GM20000 (cell line): Measurements from ENCODE around the gene ING3.
"Not testable (repeated sequence)": the region's sequence is repeated elsewhere in the genome, so short reads cannot be mapped to it uniquely, and the experiment has no call there.

Source experiments
- DNase-seq: peaks from one replicate; pipeline ENCODE4 v3.0.0; 2012; ENCODE audit warnings: low spot score
- CTCF ChIP-seq: IDR thresholded peaks from 2 replicates; pipeline ENCODE4 v1.5.1; 2012; ENCODE audit warnings: mild to moderate bottlenecking, control low read depth; ENCODE audit errors: extremely low read depth, missing control alignments

Gene ING3

GRCh38 chr7:120964088-120964487 lies 13.5 kb downstream of the ING3 start:
- no peak for TF ChIP-seq CTCF
- no peak for DNase-seq

GRCh38 chr7:120966961-120967360 lies 16.4 kb downstream of the ING3 start:
- DNase-seq = no peak
- TF ChIP-seq CTCF = no peak

GRCh38 chr7:120973849-120974248 lies 23.3 kb downstream of the ING3 start:
- no peak for DNase-seq
- TF ChIP-seq CTCF = no peak

- no peak for DNase-seq
- TF ChIP-seq CTCF = no peak
Observed at GRCh38 chr7:120979765-120980499, 29.4 kb downstream of the ING3 start.

- no peak for DNase-seq
- no peak for TF ChIP-seq CTCF
Observed at GRCh38 chr7:120981117-120981516, 30.5 kb downstream of the ING3 start.

- TF ChIP-seq CTCF = no peak
- no peak for DNase-seq
Observed at GRCh38 chr7:120981888-120982615, 31.5 kb downstream of the ING3 start.

- not testable (repeated sequence) for DNase-seq
Observed at GRCh38 chr7:120983592-120983991, 33.0 kb downstream of the ING3 start.
